Heart left ventricle (tissue), 16 donors: ENCODE measurements around the gene MKLN1. TPM values are rescaled to one million over a fixed set of nuclear protein-coding genes. Genes with fewer than 3 reads are reported as not detected.
A peak's percentile ranks its signal among the peaks of the same experiment; 100 is the strongest.

ENCODE experiments used
- ATAC-seq, 4 donors: fragments of 200-7000 bp; cut with Tn5 transposase; one replicate each; pipeline ENCODE4 v1.9.1; 2020 to 2022; ENCODE audit warnings: moderate library complexity in 4 of 4, mild to moderate bottlenecking in 3 of 4, moderate number of reproducible peaks in 1 of 4
- DNase-seq, 5 donors: peaks; one replicate each; pipeline ENCODE4 v3.0.0-alpha.2; 2020
- H3K27ac ChIP-seq, 12 donors: fragments of 200-600 bp; sonication (generic) in 4 of 12; one replicate each; pipeline versions ENCODE4 v1.5.0 to v1.8.0; 2016 to 2022; ENCODE audit warnings: mild to moderate bottlenecking in 2 of 12
- H3K27me3 ChIP-seq, 9 donors: fragments of 200-600 bp; sonication (generic) in 2 of 9; one replicate each; pipeline versions ENCODE4 v1.5.1 to v1.8.0; 2016 to 2022; ENCODE audit warnings: mild to moderate bottlenecking in 3 of 9
- H3K36me3 ChIP-seq, 9 donors: fragments of 200-600 bp; sonication (generic) in 2 of 9; one replicate each; pipeline versions ENCODE4 v1.5.0 to v1.8.0; 2018 to 2022; ENCODE audit warnings: mild to moderate bottlenecking in 2 of 9
- H3K4me1 ChIP-seq, 12 donors: fragments of 200-600 bp; sonication (generic) in 4 of 12; one replicate each; pipeline versions ENCODE4 v1.5.0 to v1.8.0; 2016 to 2022; ENCODE audit warnings: mild to moderate bottlenecking in 3 of 12
- H3K4me3 ChIP-seq, 12 donors: fragments of 200-600 bp; sonication (generic) in 4 of 12; one replicate each; pipeline versions ENCODE4 v1.5.0 to v1.8.0; 2017 to 2022; ENCODE audit warnings: mild to moderate bottlenecking in 9 of 12, moderate library complexity in 4 of 12
- H3K9me3 ChIP-seq, 12 donors: fragments of 200-600 bp; sonication (generic) in 4 of 12; one replicate each; pipeline versions ENCODE4 v1.5.0 to v1.8.0; 2016 to 2022; ENCODE audit warnings: mild to moderate bottlenecking in 1 of 12
- CTCF ChIP-seq, 12 donors: fragments of 200-600 bp; sonication (generic) in 4 of 12; IDR thresholded peaks; one replicate each; pipeline versions ENCODE4 v1.5.0 to v1.8.0; 2018 to 2022; ENCODE audit warnings: antibody characterized with exemption in 12 of 12, mild to moderate bottlenecking in 5 of 12
- POLR2A ChIP-seq, 2 donors: fragments of 450-650 bp; IDR thresholded peaks; one replicate each; pipeline ENCODE4 v1.6.1; 2017; ENCODE audit warnings: antibody characterized with exemption in 2 of 2, mild to moderate bottlenecking in 2 of 2, moderate library complexity in 2 of 2
- WGBS, 4 donors: extraction: QIAGEN DNeasy Blood & Tissue Kit in 2 of 4; methylation state at CpG; one replicate each; pipeline versions ENCODE4 v1.1.5 to v1.1.7; 2013 to 2018; 5-methylcytosine and 5-hydroxymethylcytosine counted together
- intact Hi-C, 10 donors: fragments of 100-400 bp; cut with DNase I; formaldehyde crosslinking; loops; one replicate each; pipeline versions ENCODE4 v1.11.1 to v1.14.2; 2022
- polyA plus RNA-seq, 2 donors: library from polyadenylated mRNA; stranded (reverse); fragments of 200-250 nt; gene quantifications; one replicate each; pipeline ENCODE4 v1.2.3, GENCODE V29; 2013
- total RNA-seq, 9 donors: library from RNA; depleted of rRNA in 2 of 9; stranded (reverse); fragments of >200 nt in 2 of 9; fragmentation: NEBNext Ultra II Directional in 3 of 9; extraction: Animal tissue kit (Norgen Biotek cat#: 25700) in 3 of 9; gene quantifications; one replicate each; pipeline versions ENCODE4 v1.1.0 to v1.2.4, GENCODE V29; 2016 to 2023
- donor health status: ischemic (EF 13 %, LVEDD 7.1; RV severe dilation, severe dysfunction).
- donor health status: healthy with polysubstance abuse.
- donor health status: DM: no; HTN: yes; CAD: no.
- donor health status: DM: no; HTN: no; CAD: no.
- donor health status: ischemic (EF 25% LVEDD 6.9; RV normal size, moderate dysfunction).
- donor health status: ischemic (EF 25% LVEDD 5.7; RV mildly dilated, moderate dysfunction).
- donor health status: healthy.
- donor health status: DM: yes; HTN: yes; CAD: no.
- donor health status: ischemic (EF 35%, LVEDD 5.7; RV mildly dilated, moderate dysfunction).
- donor health status: nonischemic (EF 11% LVEDD 7.7; RV severe dilation, severe dysfunction).
- donor health status: DM: yes; HTN: yes; CAD: no.
- donor health status: PGD.
- donor health status: ischemic (EF 29% LVEDD 5.4; RV normal size, mild dysfunction).
- donor health status: nonischemic (EF 23%, LVEDD 6.1; RV moderate dilation, normal function).

Gene MKLN1
- total and polyA plus RNA-seq, 11 donors = 11.5 to 49.7 (median 37.6) TPM

GRCh38 chr7:131342864-131343442 is 15.3 kb downstream of the MKLN1 start:
- 70 to 81% (median 73%) methylated on average over 2 of the region's 2 CpGs for WGBS, 4 donors
- intact Hi-C loops = no loop called here
- peaks cover 0 to 63% (median 21%) of the 10 kb centered on the region in 12 donors for H3K4me1 ChIP-seq
- no peak for DNase-seq
- no peak overlapping the region for H3K27ac ChIP-seq
- peak in 1 of 4 donors; percentile 17 for ATAC-seq
- H3K27me3 ChIP-seq = no peaks in the 10 kb centered on the region
- H3K36me3 ChIP-seq = no peaks in the 10 kb centered on the region
- no peak for TF ChIP-seq POLR2A (IDR thresholded peaks at IDR 0.05)
- TF ChIP-seq CTCF (IDR thresholded peaks at IDR 0.05) = no peak
- peaks cover 0 to 9% (median 0%) of the 10 kb centered on the region in 12 donors for H3K9me3 ChIP-seq
- H3K4me3 ChIP-seq = no peak overlapping the region

GRCh38 chr7:131346885-131347592 is 19.4 kb downstream of the MKLN1 start:
- no peaks in the 10 kb centered on the region for H3K27me3 ChIP-seq
- ATAC-seq = no peak

GRCh38 chr7:131352032-131352431 is 24.4 kb downstream of the MKLN1 start:
- H3K27ac ChIP-seq = no peak overlapping the region
- DNase-seq (no peak), ATAC-seq (no peak)
- peaks cover 0 to 10% (median 0%) of the 10 kb centered on the region in 12 donors for H3K9me3 ChIP-seq
- H3K36me3 ChIP-seq = no peaks in the 10 kb centered on the region
- no peaks in the 10 kb centered on the region for H3K27me3 ChIP-seq
- WGBS, 4 donors = 68 to 84% (median 76%) methylated on average over 2 of the region's 2 CpGs
- H3K4me3 ChIP-seq = no peak overlapping the region
- H3K4me1 ChIP-seq = peaks cover 3 to 75% (median 34%) of the 10 kb centered on the region in 12 donors
- intact Hi-C loops = no loop called here
- TF ChIP-seq CTCF (IDR thresholded peaks at IDR 0.05) = no peak
- TF ChIP-seq POLR2A (IDR thresholded peaks at IDR 0.05) = no peak

More at GRCh38 chr7:131346885-131347592, 19.4 kb downstream of the MKLN1 start:
- no peak overlapping the region for H3K4me3 ChIP-seq
- 37 to 61% (median 49%) methylated on average over 3 of the region's 3 CpGs for WGBS, 4 donors
- TF ChIP-seq CTCF (IDR thresholded peaks at IDR 0.05) (no peak), POLR2A (IDR thresholded peaks at IDR 0.05) (no peak)
- H3K27ac ChIP-seq = no peak overlapping the region
- peaks cover 0 to 39% (median 28%) of the 10 kb centered on the region in 12 donors for H3K4me1 ChIP-seq
- H3K36me3 ChIP-seq = no peaks in the 10 kb centered on the region
- intact Hi-C loops = no loop called here
- peaks cover 0 to 10% (median 0%) of the 10 kb centered on the region in 12 donors for H3K9me3 ChIP-seq
- DNase-seq = no peak

- Histone ChIP-seq H3K9me3 (peaks cover 0 to 12% (median 0%) of the 10 kb centered on the region in 12 donors), H3K27me3 (no peaks in the 10 kb centered on the region), H3K4me1 (peaks cover 0 to 83% (median 34%) of the 10 kb centered on the region in 12 donors), H3K36me3 (no peaks in the 10 kb centered on the region), H3K4me3 (no peak overlapping the region), H3K27ac (no peak overlapping the region)
- DNase-seq (no peak), ATAC-seq (no peak)
- 43 to 52% (median 44%) methylated on average over 3 of the region's 3 CpGs for WGBS, 4 donors
- TF ChIP-seq POLR2A (IDR thresholded peaks at IDR 0.05) (no peak), CTCF (IDR thresholded peaks at IDR 0.05) (no peak)
- intact Hi-C loops = no loop called here
These were observed 26.7 kb downstream of the MKLN1 start for GRCh38 chr7:131354390-131354789.
